ENCODE results near the gene TMEM185B.

DNA sequence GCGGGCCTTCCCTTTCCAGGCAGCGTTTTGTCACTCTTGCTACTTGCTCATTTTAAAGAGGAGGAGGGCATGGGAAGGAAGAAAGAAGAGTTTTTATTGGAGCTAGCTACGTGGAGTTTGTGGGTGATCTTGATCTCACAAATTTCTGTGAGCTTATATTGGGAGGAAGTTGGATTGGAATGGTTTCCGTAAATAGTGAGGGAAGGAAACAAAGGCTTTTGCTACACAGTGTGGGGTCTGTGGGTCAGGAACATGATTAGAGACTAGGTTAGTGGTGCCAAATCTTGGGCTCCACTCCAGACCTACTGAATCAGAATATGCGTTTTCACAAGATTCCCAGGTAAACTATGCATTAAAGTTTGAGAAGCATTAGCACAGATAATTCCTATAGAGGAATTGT lies 37.5 kb upstream of the TMEM185B start:
- TF ChIP-seq EZH2phosphoT487 (IDR thresholded peaks at IDR 0.05; ENCODE audit: insufficient read depth, low read depth) (no peak), EZH2 (IDR thresholded peaks at IDR 0.05; ENCODE audit: insufficient read depth, poor library complexity, severe bottlenecking) (no peak)

Measured in GM23248 (cell line).